ENCODE measurements around the gene GZMM.

Gene GZMM

GRCh38 chr19:556611-557382 lies 12.9 kb downstream of the GZMM start:
- no peak for TF ChIP-seq CTCF (IDR thresholded peaks at IDR 0.05; ENCODE audit: low read depth, low read length)
- no peak for DNase-seq (ENCODE audit: low read depth in 2 of 2)
- no peak overlapping the region for H3K4me3 ChIP-seq (replicated peaks in 1 of 2; ENCODE audit: low read depth in 2 of 2, low read length in 2 of 2)

- H3K4me3 ChIP-seq (replicated peaks in 1 of 2; ENCODE audit: low read depth in 2 of 2, low read length in 2 of 2): no peak overlapping the region
- no peak for TF ChIP-seq CTCF (IDR thresholded peaks at IDR 0.05; ENCODE audit: low read depth, low read length)
- DNase-seq (ENCODE audit: low read depth in 2 of 2): peak in 1 of 2 donors; percentile 85
Measured at GRCh38 chr19:558770-559439, 15.1 kb downstream of the GZMM start.

- DNase-seq (ENCODE audit: low read depth in 2 of 2): no peak
- TF ChIP-seq CTCF (IDR thresholded peaks at IDR 0.05; ENCODE audit: low read depth, low read length): no peak
- H3K4me3 ChIP-seq (replicated peaks in 1 of 2; ENCODE audit: low read depth in 2 of 2, low read length in 2 of 2): no peak overlapping the region
Measured at GRCh38 chr19:560121-560520, 16.3 kb downstream of the GZMM start.

- H3K4me3 ChIP-seq (replicated peaks in 1 of 2; ENCODE audit: low read depth in 2 of 2, low read length in 2 of 2): no peak overlapping the region
- no peak for TF ChIP-seq CTCF (IDR thresholded peaks at IDR 0.05; ENCODE audit: low read depth, low read length)
- DNase-seq (ENCODE audit: low read depth in 2 of 2): peak in 1 of 2 donors; percentile 97
Measured at GRCh38 chr19:566403-566802, 22.6 kb downstream of the GZMM start.

- no peak for DNase-seq (ENCODE audit: low read depth in 2 of 2)
- no peak overlapping the region for H3K4me3 ChIP-seq (replicated peaks in 1 of 2; ENCODE audit: low read depth in 2 of 2, low read length in 2 of 2)
- no peak for TF ChIP-seq CTCF (IDR thresholded peaks at IDR 0.05; ENCODE audit: low read depth, low read length)
Measured at GRCh38 chr19:566844-567243, 23.0 kb downstream of the GZMM start.

GRCh38 chr19:567296-567900 lies 23.5 kb downstream of the GZMM start:
- H3K4me3 ChIP-seq (replicated peaks in 1 of 2; ENCODE audit: low read depth in 2 of 2, low read length in 2 of 2): no peak overlapping the region
- no peak for DNase-seq (ENCODE audit: low read depth in 2 of 2)
- no peak for TF ChIP-seq CTCF (IDR thresholded peaks at IDR 0.05; ENCODE audit: low read depth, low read length)

Data from cardiac fibroblast (primary cell).